ENCODE measurements around the gene NLRP3. TPM values are rescaled to one million over a fixed set of nuclear protein-coding genes. Genes with fewer than 3 reads are reported as not detected.
A peak's percentile ranks its signal among the peaks of the same experiment; 100 is the strongest.
"Not testable (repeated sequence)": the region's sequence is repeated elsewhere in the genome, so short reads cannot be mapped to it uniquely, and the experiment has no call there.

The NLRP3 gene
- total RNA-seq = 0.66 TPM
- long read RNA-seq, partial matches to known transcripts = 0 of 1 reads
- long read RNA-seq, other reads (novel, unspliced or antisense) = 0 of 1 reads

GRCh38 chr1:247415423-247416361 is at the start of gene NLRP3:
Gene NLRP3, plus strand, starts transcription at chr1:247416173. Its CDS starts 2,628 bp downstream, at chr1:247418801.
- DNase-seq = peak; percentile 36
- Histone ChIP-seq H3K36me3 (no peaks in the 10 kb centered on the region), H3K4me3 (peak within 1 kb of the TSS; percentile 32), H3K27ac (replicated peaks) (peak within 1 kb of the TSS; percentile 8), H3K9me3 (replicated peaks) (no peaks in the 10 kb centered on the region), H3K27me3 (ENCODE audit: low read depth) (peaks cover 30% of the 10 kb centered on the region), H3K4me1 (no peaks in the 10 kb centered on the region)
- intact Hi-C loops (cut with micrococcal nuclease) = no loop called here
- no peak for TF ChIP-seq CTCF (IDR thresholded peaks at IDR 0.05; ENCODE audit: borderline replicate concordance)

GRCh38 chr1:247366345-247366744 is 49.6 kb upstream of the NLRP3 start:
- H3K4me3 ChIP-seq; DNase-seq; H3K9me3 ChIP-seq (replicated peaks); H3K36me3 ChIP-seq; H3K4me1 ChIP-seq; H3K27ac ChIP-seq (replicated peaks); intact Hi-C loops (cut with micrococcal nuclease): not testable (repeated sequence)
- peaks cover 25% of the 10 kb centered on the region for H3K27me3 ChIP-seq (ENCODE audit: low read depth)

- Histone ChIP-seq H3K4me3 (no peak overlapping the region), H3K27me3 (ENCODE audit: low read depth) (peaks cover 25% of the 10 kb centered on the region), H3K9me3 (replicated peaks) (no peaks in the 10 kb centered on the region), H3K36me3 (no peaks in the 10 kb centered on the region), H3K27ac (replicated peaks) (peak overlapping the region; percentile 28), H3K4me1 (no peaks in the 10 kb centered on the region)
- intact Hi-C loops (cut with micrococcal nuclease) = no loop called here
- no peak for TF ChIP-seq CTCF (IDR thresholded peaks at IDR 0.05; ENCODE audit: borderline replicate concordance)
- DNase-seq = no peak
Measured at GRCh38 chr1:247366926-247367645, 48.9 kb upstream of the NLRP3 start.

GRCh38 chr1:247367786-247368422 is 48.1 kb upstream of the NLRP3 start:
- intact Hi-C loops (cut with micrococcal nuclease) = no loop called here
- Histone ChIP-seq H3K4me3 (no peak overlapping the region), H3K36me3 (no peaks in the 10 kb centered on the region), H3K27me3 (ENCODE audit: low read depth) (peaks cover 25% of the 10 kb centered on the region), H3K9me3 (replicated peaks) (no peaks in the 10 kb centered on the region), H3K27ac (replicated peaks) (peak overlapping the region; percentile 9), H3K4me1 (peaks cover 2% of the 10 kb centered on the region)
- no peak for DNase-seq
- no peak for TF ChIP-seq CTCF (IDR thresholded peaks at IDR 0.05; ENCODE audit: borderline replicate concordance)

GRCh38 chr1:247368490-247369145 is 47.4 kb upstream of the NLRP3 start:
- DNase-seq = no peak
- peaks cover 20% of the 10 kb centered on the region for H3K27me3 ChIP-seq (ENCODE audit: low read depth)
- no peak overlapping the region for H3K4me3 ChIP-seq
- intact Hi-C loops (cut with micrococcal nuclease) = no loop called here
- no peaks in the 10 kb centered on the region for H3K9me3 ChIP-seq (replicated peaks)
- TF ChIP-seq CTCF (IDR thresholded peaks at IDR 0.05; ENCODE audit: borderline replicate concordance) = no peak
- peaks cover 5% of the 10 kb centered on the region for H3K4me1 ChIP-seq
- peak overlapping the region; percentile 9 for H3K27ac ChIP-seq (replicated peaks)
- H3K36me3 ChIP-seq = no peaks in the 10 kb centered on the region

Data from left ventricle myocardium inferior (tissue), 1 donor.